Measurements from ENCODE around the gene SCLY.
A peak's percentile ranks its signal among the peaks of the same experiment; 100 is the strongest.
"Not testable (repeated sequence)": the region's sequence is repeated elsewhere in the genome, so short reads cannot be mapped to it uniquely, and the experiment has no call there.

SCLY gene

GRCh38 chr2:238040918-238041317 lies 19.9 kb upstream of the SCLY start:
- DNase-seq, result no peak

GRCh38 chr2:238042090-238042489 lies 18.7 kb upstream of the SCLY start:
- no peak for DNase-seq

GRCh38 chr2:238042849-238043584 lies 17.8 kb upstream of the SCLY start:
- DNase-seq, result no peak

GRCh38 chr2:238043851-238044250 lies 16.9 kb upstream of the SCLY start:
- DNase-seq, result no peak

- no peak for DNase-seq
These were observed 15.2 kb upstream of the SCLY start for GRCh38 chr2:238045575-238045974.

- no peak for DNase-seq
These were observed 14.0 kb upstream of the SCLY start for GRCh38 chr2:238046725-238047270.

GRCh38 chr2:238053191-238053776 lies 7.5 kb upstream of the SCLY start:
- peak; percentile 14 for DNase-seq

- DNase-seq, result no peak
These were observed 5.0 kb upstream of the SCLY start for GRCh38 chr2:238055841-238056240.

GRCh38 chr2:238057696-238058575 lies 2.9 kb upstream of the SCLY start:
- not testable (repeated sequence) for DNase-seq

- DNase-seq, result no peak
These were observed 1.3 kb upstream of the SCLY start for GRCh38 chr2:238059505-238059904.

- DNase-seq, result peak; percentile 7
These were observed 682 bp upstream of the SCLY start for GRCh38 chr2:238060096-238060541.

- DNase-seq, result peak; percentile 32
These were observed 758 bp downstream of the SCLY start for GRCh38 chr2:238061315-238062202.

- no peak for DNase-seq
These were observed 2.8 kb downstream of the SCLY start for GRCh38 chr2:238063414-238064189.

GRCh38 chr2:238064376-238064775 lies 3.6 kb downstream of the SCLY start:
- no peak for DNase-seq

GRCh38 chr2:238065071-238065846 lies 4.5 kb downstream of the SCLY start:
- DNase-seq, result no peak

- no peak for DNase-seq
These were observed 5.4 kb downstream of the SCLY start for GRCh38 chr2:238066218-238066617.

GRCh38 chr2:238066718-238067117 lies 5.9 kb downstream of the SCLY start:
- not testable (repeated sequence) for DNase-seq

- no peak for DNase-seq
These were observed 7.1 kb downstream of the SCLY start for GRCh38 chr2:238067939-238068338.

GRCh38 chr2:238069021-238069709 lies 8.4 kb downstream of the SCLY start:
- no peak for DNase-seq

GRCh38 chr2:238069877-238070276 lies 9.1 kb downstream of the SCLY start:
- no peak for DNase-seq

All from fibroblast of skin of abdomen (primary cell).